ENCODE data around the gene C3orf62. TPM values are rescaled to one million over a fixed set of nuclear protein-coding genes. Genes with fewer than 3 reads are reported as not detected.
"Not testable (repeated sequence)": the region's sequence is repeated elsewhere in the genome, so short reads cannot be mapped to it uniquely, and the experiment has no call there.

The C3orf62 gene
- total RNA-seq, 1 donor from 2014 or later: 1.5 TPM

DNA sequence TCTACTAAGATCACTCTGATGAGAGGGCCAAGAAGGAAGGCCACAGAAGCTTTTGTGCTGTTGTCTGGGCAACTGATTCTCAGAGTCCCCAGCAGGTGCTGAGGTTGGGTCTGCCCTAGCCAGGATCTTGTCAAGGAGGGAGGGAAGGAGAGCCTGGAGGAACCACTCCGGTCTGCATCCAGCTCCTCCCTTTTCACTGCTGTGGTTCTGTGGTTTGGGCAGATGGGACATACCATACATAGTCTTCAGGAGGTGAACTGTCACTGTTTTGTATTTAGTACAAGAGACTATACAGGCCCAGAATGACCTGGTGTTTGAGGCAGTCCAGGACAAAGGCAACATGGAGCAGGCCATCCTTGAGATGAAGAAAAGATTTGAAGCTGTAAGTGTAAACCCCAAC is 21.9 kb downstream of the C3orf62 start:
- DNase-seq (ENCODE audit: low read depth): no peak
- H3K4me3 ChIP-seq (ENCODE audit: low read depth, low read length): no peak overlapping the region
- TF ChIP-seq, protein P1, sequence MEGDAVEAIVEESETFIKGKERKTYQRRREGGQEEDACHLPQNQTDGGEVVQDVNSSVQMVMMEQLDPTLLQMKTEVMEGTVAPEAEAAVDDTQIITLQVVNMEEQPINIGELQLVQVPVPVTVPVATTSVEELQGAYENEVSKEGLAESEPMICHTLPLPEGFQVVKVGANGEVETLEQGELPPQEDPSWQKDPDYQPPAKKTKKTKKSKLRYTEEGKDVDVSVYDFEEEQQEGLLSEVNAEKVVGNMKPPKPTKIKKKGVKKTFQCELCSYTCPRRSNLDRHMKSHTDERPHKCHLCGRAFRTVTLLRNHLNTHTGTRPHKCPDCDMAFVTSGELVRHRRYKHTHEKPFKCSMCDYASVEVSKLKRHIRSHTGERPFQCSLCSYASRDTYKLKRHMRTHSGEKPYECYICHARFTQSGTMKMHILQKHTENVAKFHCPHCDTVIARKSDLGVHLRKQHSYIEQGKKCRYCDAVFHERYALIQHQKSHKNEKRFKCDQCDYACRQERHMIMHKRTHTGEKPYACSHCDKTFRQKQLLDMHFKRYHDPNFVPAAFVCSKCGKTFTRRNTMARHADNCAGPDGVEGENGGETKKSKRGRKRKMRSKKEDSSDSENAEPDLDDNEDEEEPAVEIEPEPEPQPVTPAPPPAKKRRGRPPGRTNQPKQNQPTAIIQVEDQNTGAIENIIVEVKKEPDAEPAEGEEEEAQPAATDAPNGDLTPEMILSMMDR (IDR thresholded peaks at IDR 0.05; ENCODE audit: insufficient read depth, low read length, poor library complexity, severe bottlenecking): no peak

DNA sequence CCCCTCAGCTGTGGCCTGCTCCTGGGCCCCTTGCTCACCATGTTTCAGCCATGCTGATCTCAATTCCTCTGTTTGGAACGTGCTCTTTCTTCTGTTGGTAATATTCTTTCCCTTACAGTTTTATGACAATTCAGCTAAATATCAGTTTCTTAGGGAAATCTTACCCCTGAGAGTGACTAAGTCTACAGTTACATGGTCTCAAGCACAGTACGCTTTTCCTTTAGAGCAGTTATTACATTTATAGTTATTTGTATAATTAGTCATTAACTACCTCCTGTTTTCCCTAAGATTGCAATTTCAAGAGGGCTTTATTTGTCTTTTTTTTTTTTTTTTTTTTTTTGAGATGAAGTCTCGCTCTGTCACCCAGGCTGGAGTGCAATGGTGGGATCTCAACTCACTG is 23.5 kb downstream of the C3orf62 start:
- TF ChIP-seq, protein P1 (IDR thresholded peaks at IDR 0.05; ENCODE audit: insufficient read depth, low read length, poor library complexity, severe bottlenecking): no peak
- no peak overlapping the region for H3K4me3 ChIP-seq (ENCODE audit: low read depth, low read length)
- no peak for DNase-seq (ENCODE audit: low read depth)
- no peaks in the 10 kb centered on the region for H3K27me3 ChIP-seq (ENCODE audit: control insufficient read depth, insufficient read depth, low read length)
- H3K36me3 ChIP-seq (ENCODE audit: control insufficient read depth, insufficient read depth, low read length): no peaks in the 10 kb centered on the region

More for the DNA sequence above, 21.9 kb downstream of the C3orf62 start:
- no peaks in the 10 kb centered on the region for H3K36me3 ChIP-seq (ENCODE audit: control insufficient read depth, insufficient read depth, low read length)
- no peaks in the 10 kb centered on the region for H3K27me3 ChIP-seq (ENCODE audit: control insufficient read depth, insufficient read depth, low read length)

DNA sequence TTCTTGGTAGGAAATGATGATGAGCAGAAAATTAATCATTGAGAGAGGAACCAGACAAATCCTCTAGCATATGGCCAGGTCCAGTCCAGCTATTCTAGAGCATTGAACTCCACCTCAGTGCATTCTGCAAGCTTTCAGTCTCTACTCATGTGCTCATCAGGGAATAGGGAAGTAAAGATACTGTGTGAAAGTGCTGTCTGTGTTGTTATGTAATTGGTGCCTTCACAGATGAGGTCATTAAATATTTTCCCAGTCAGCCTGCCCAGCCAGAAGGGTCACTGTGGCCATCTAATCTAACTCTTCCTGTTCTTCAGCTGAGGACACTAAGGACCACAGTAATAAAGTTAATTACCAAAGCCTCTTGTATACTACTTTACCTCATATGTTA is 28.2 kb downstream of the C3orf62 start:
- DNase-seq (ENCODE audit: low read depth): no peak

DNA sequence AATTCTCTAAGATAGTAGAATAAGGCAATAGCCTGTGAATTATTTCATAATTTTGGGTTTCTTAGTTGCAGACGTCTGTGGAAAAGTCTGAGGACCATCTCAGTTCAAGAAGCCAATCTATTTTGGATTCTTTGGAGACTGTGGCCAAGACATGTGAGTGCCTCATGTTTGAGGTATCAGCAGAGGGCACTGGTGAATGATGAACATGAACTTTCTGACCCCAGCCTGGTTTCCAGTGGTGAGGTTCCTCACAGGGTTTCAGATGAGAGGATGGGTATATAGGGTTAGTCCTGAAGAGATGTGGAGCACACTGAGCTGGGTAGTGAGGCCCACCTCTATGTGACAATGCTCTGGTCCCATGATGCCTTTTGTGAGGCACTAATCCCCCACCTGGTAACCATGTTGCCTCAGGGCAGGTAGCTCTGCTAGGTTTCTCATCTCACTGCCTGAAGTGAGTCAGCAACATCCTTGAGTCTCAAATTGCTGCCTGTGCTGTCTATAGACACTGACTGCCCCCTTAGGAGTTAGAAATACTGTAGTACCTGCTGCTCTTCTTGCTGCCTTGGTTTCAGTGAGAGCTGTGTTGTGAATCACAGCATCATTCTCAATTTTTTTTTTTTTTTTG is 32.3 kb downstream of the C3orf62 start:
- DNase-seq (ENCODE audit: low read depth): no peak
- TF ChIP-seq, protein P1 (IDR thresholded peaks at IDR 0.05; ENCODE audit: insufficient read depth, low read length, poor library complexity, severe bottlenecking): no peak
- H3K27me3 ChIP-seq (ENCODE audit: control insufficient read depth, insufficient read depth, low read length): no peaks in the 10 kb centered on the region
- no peaks in the 10 kb centered on the region for H3K36me3 ChIP-seq (ENCODE audit: control insufficient read depth, insufficient read depth, low read length)
- no peak overlapping the region for H3K4me3 ChIP-seq (ENCODE audit: low read depth, low read length)

More for the DNA sequence above, 28.2 kb downstream of the C3orf62 start:
- no peak overlapping the region for H3K4me3 ChIP-seq (ENCODE audit: low read depth, low read length)
- TF ChIP-seq, protein P1 (IDR thresholded peaks at IDR 0.05; ENCODE audit: insufficient read depth, low read length, poor library complexity, severe bottlenecking): no peak
- H3K27me3 ChIP-seq (ENCODE audit: control insufficient read depth, insufficient read depth, low read length): no peaks in the 10 kb centered on the region
- no peaks in the 10 kb centered on the region for H3K36me3 ChIP-seq (ENCODE audit: control insufficient read depth, insufficient read depth, low read length)

DNA sequence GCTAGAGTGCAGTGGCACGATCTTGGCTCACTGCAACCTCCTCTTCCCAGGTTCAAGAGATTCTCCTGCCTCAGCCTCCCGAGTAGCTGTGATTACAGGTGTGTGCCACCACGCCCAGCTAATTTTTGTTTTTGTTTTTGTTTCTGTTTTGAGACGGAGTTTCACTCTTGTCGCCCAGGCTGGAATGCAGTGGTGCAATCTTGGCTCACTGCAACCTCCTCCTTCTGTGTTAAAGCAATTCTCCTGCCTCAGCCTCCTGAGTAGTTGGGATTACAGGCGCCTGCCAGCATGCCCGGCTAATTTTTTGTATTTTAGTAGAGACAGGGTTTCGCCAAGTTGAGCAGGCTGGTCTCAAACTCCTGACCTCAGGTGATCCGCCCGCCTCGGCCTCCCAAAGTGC is 36.9 kb downstream of the C3orf62 start:
- H3K27me3 ChIP-seq (ENCODE audit: control insufficient read depth, insufficient read depth, low read length); DNase-seq (ENCODE audit: low read depth); H3K4me3 ChIP-seq (ENCODE audit: low read depth, low read length); H3K36me3 ChIP-seq (ENCODE audit: control insufficient read depth, insufficient read depth, low read length): not testable (repeated sequence)

DNA sequence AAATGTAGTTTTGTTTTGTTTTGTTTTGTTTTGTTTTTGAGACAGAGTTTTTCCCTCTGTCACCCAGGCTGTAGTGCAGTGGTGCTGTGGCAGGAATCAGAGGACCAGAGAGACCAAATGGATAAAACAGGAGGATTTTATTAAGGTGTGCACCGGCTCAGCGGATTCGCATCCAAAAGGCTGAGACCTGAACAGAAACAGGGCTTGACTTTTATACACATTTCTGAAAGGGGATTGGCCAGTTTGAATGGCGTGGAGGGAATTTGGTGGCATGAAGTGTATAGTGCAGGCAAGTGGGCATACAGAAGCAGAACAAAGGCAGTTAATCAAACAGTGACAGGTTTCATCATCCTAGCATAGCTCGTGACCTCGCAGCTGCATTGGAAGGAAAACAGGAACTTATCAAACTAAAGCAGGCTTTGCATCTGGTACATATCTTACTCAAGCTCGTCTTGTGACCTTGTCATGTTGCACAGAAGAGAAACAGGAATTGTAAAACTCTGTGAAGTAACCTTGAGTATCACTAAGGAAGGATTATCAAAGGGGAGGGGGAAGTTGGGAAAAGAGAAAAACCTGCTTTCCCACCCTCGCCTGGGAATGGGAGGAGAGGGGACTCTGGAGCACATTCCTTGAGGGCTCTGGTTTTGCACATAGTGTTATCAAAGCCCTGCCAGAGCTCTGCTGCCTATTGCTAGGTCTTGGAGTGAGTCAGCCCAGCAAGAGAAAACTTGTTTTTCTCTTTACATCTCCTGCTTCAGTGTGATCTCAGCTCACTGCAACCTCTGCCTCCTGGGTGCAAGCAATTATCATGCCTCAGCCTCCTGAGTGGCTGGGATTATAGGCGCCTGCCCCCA is 38.5 kb downstream of the C3orf62 start:
- TF ChIP-seq, protein P1 (IDR thresholded peaks at IDR 0.05; ENCODE audit: insufficient read depth, low read length, poor library complexity, severe bottlenecking): no peak

More for the DNA sequence above, 38.5 kb downstream of the C3orf62 start:
- Histone ChIP-seq H3K27me3 (ENCODE audit: control insufficient read depth, insufficient read depth, low read length) (no peaks in the 10 kb centered on the region), H3K4me3 (ENCODE audit: low read depth, low read length) (no peak overlapping the region), H3K36me3 (ENCODE audit: control insufficient read depth, insufficient read depth, low read length) (no peaks in the 10 kb centered on the region)
- no peak for DNase-seq (ENCODE audit: low read depth)
